H1 (cell line): ENCODE measurements around the gene SH3PXD2A. TPM values are rescaled to one million over a fixed set of nuclear protein-coding genes. Genes with fewer than 3 reads are reported as not detected.
A peak's percentile ranks its signal among the peaks of the same experiment; 100 is the strongest.

Source experiments
- CTCF ChIA-PET: fragments of 300-600 bp; sonication (Branson Sonifier 250); formaldehyde crosslinking; loops from one replicate; lab custom pipeline; 2021; ENCODE audit not compliant: partially characterized antibody; lab: Charles Lee
- POLR2A ChIA-PET: fragments of 300-600 bp; sonication (Branson Sonifier 250); formaldehyde crosslinking; loops from one replicate; lab custom pipeline; 2021; ENCODE audit warnings: inconsistent platforms; ENCODE audit not compliant: partially characterized antibody; lab: Charles Lee
- DNase-seq, 2 experiments: peaks; one replicate each; pipeline versions ENCODE4 v3.0.0 to v3.0.0-alpha.2; 2010 to 2022; ENCODE audit warnings: low spot score in 2 of 2, low read depth in 1 of 2, mixed read lengths in 1 of 2
- FAIRE-seq: peaks from 2 replicates; lab custom pipeline; 2011; peaks lifted over from hg19 to GRCh38; lab: Jason Lieb, UNC
- H2AFZ ChIP-seq: 2 replicates; pipeline ENCODE4 v1.8.1; 2012; ENCODE audit warnings: low read length, inconsistent platforms
- H2AK5ac ChIP-seq: 2 replicates; pipeline ENCODE4 v1.6.1; 2013; ENCODE audit warnings: low read depth, low read length
- H2BK120ac ChIP-seq: replicated peaks from 2 replicates; pipeline ENCODE3; 2013; ENCODE audit warnings: low read depth, low read length, inconsistent platforms
- H2BK12ac ChIP-seq: 2 replicates; pipeline ENCODE4 v1.6.1; 2013; ENCODE audit warnings: low read depth, low read length
- H2BK15ac ChIP-seq: 2 replicates; pipeline ENCODE4 v1.6.1; 2013; ENCODE audit warnings: low read length
- H2BK20ac ChIP-seq: 2 replicates; pipeline ENCODE4 v1.6.1; 2013; ENCODE audit warnings: low read length
- H2BK5ac ChIP-seq: 2 replicates; pipeline ENCODE4 v1.6.1; 2013; ENCODE audit warnings: low read depth, low read length
- H3K14ac ChIP-seq: 2 replicates; pipeline ENCODE4 v1.6.1; 2013; ENCODE audit warnings: inconsistent platforms; ENCODE audit not compliant: insufficient read length
- H3K18ac ChIP-seq: 2 replicates; pipeline ENCODE4 v1.6.1; 2013; ENCODE audit warnings: low read length; ENCODE audit errors: extremely low read depth
- H3K23ac ChIP-seq: 2 replicates; pipeline ENCODE4 v1.6.1; 2013; ENCODE audit warnings: inconsistent platforms; ENCODE audit not compliant: insufficient read length
- H3K23me2 ChIP-seq: 2 replicates; pipeline ENCODE4 v1.6.1; 2013; ENCODE audit warnings: low read depth, low read length
- H3K27ac ChIP-seq: 2 replicates; pipeline ENCODE4 v1.6.1; 2011; ENCODE audit warnings: low read depth, low read length, inconsistent platforms
- H3K27me3 ChIP-seq, 4 experiments: replicated peaks in 1 of 4; 1 replicate in 1 of 4; 2 replicates in 3 of 4; pipeline versions ENCODE4 v1.6.1 to v1.8.1; 2011 to 2013; ENCODE audit warnings: low read length in 3 of 4, mild to moderate bottlenecking in 3 of 4, inconsistent platforms in 2 of 4, mixed read lengths in 2 of 4, moderate library complexity in 1 of 4; ENCODE audit not compliant: control insufficient read depth in 3 of 4, insufficient read depth in 3 of 4; ENCODE audit errors: extremely low read depth in 1 of 4
- H3K36me3 ChIP-seq, 4 experiments: 2 replicates each; pipeline versions ENCODE4 v1.6.1 to v1.8.1; 2011 to 2013; ENCODE audit warnings: mild to moderate bottlenecking in 4 of 4, low read length in 3 of 4, moderate library complexity in 2 of 4, control low read depth in 1 of 4, inconsistent platforms in 1 of 4; ENCODE audit not compliant: insufficient read depth in 4 of 4, control insufficient read depth in 2 of 4
- H3K4ac ChIP-seq: replicated peaks from 2 replicates; pipeline ENCODE3; 2013; ENCODE audit warnings: low read length, low read depth, mixed read lengths, inconsistent platforms; ENCODE audit not compliant: insufficient read length
- H3K4me1 ChIP-seq, 4 experiments: replicated peaks in 1 of 4; 1 replicate in 1 of 4; 2 replicates in 3 of 4; pipeline versions ENCODE4 v1.6.1 to v1.8.1; 2011 to 2013; ENCODE audit warnings: low read length in 3 of 4, inconsistent platforms in 2 of 4, mixed read lengths in 1 of 4; ENCODE audit not compliant: insufficient read depth in 4 of 4, control insufficient read depth in 3 of 4
- H3K4me2 ChIP-seq, 2 experiments: 2 replicates each; pipeline versions ENCODE4 v1.6.1 to v1.8.1; 2011 to 2013; ENCODE audit warnings: low read depth in 2 of 2, low read length in 2 of 2, control low read depth in 1 of 2, inconsistent platforms in 1 of 2, mild to moderate bottlenecking in 1 of 2; ENCODE audit not compliant: insufficient read depth in 1 of 2
- H3K4me3 ChIP-seq, 4 experiments: fragments of 200-600, 300-600 bp in 1 of 4; sonication (generic), shearing (Covaris generic), sonication (Bioruptor Twin) in 1 of 4; 2 replicates each; pipeline versions ENCODE4 v1.5.1 to v1.8.1; 2011 to 2016; ENCODE audit warnings: low read length in 4 of 4, low read depth in 3 of 4, control low read depth in 2 of 4, inconsistent platforms in 2 of 4, mild to moderate bottlenecking in 2 of 4, mixed read lengths in 1 of 4, moderate library complexity in 1 of 4; ENCODE audit not compliant: insufficient read depth in 2 of 4; ENCODE audit errors: extremely low read depth in 1 of 4
- H3K56ac ChIP-seq: replicated peaks from 2 replicates; pipeline ENCODE3; 2013; ENCODE audit warnings: low read depth, mild to moderate bottlenecking, mixed read lengths, low read length, inconsistent platforms; ENCODE audit not compliant: insufficient read length
- H3K79me1 ChIP-seq: 2 replicates; pipeline ENCODE4 v1.6.1; 2013; ENCODE audit warnings: low read depth, low read length, control low read depth
- H3K79me2 ChIP-seq, 2 experiments: 2 replicates each; pipeline versions ENCODE4 v1.6.1 to v1.8.1; 2012 to 2013; ENCODE audit warnings: low read length in 2 of 2, mild to moderate bottlenecking in 2 of 2, inconsistent platforms in 1 of 2; ENCODE audit not compliant: insufficient read depth in 2 of 2, control insufficient read depth in 1 of 2
- H3K9ac ChIP-seq, 4 experiments: replicated peaks in 1 of 4; 1 replicate in 1 of 4; 2 replicates in 3 of 4; pipeline versions ENCODE4 v1.6.1 to v1.8.1; 2011 to 2013; ENCODE audit warnings: low read depth in 3 of 4, low read length in 3 of 4, control low read depth in 2 of 4, mild to moderate bottlenecking in 2 of 4, moderate library complexity in 2 of 4, inconsistent platforms in 1 of 4; ENCODE audit errors: extremely low read depth in 1 of 4
- H3K9me3 ChIP-seq, 2 experiments: 2 replicates each; pipeline versions ENCODE4 v1.6.1 to v1.8.1; 2012 to 2013; ENCODE audit warnings: mild to moderate bottlenecking in 2 of 2, moderate library complexity in 2 of 2, control low read depth in 1 of 2, inconsistent platforms in 1 of 2, low read depth in 1 of 2, low read length in 1 of 2, mixed read lengths in 1 of 2; ENCODE audit not compliant: insufficient read depth in 2 of 2
- H4K20me1 ChIP-seq, 2 experiments: replicated peaks in 1 of 2; 2 replicates each; pipeline versions ENCODE3 to v1.8.1; 2011 to 2013; ENCODE audit warnings: inconsistent platforms in 2 of 2, low read length in 2 of 2, mild to moderate bottlenecking in 1 of 2; ENCODE audit not compliant: insufficient read depth in 2 of 2, control insufficient read depth in 1 of 2
- H4K5ac ChIP-seq: 2 replicates; pipeline ENCODE4 v1.6.1; 2013; ENCODE audit warnings: low read length, low read depth, mixed read lengths, inconsistent platforms; ENCODE audit not compliant: insufficient read length
- H4K8ac ChIP-seq: 2 replicates; pipeline ENCODE4 v1.8.0; 2013; ENCODE audit warnings: mild to moderate bottlenecking, moderate library complexity, low read length, inconsistent platforms; ENCODE audit not compliant: insufficient read depth; ENCODE audit errors: extremely low read depth
- H4K91ac ChIP-seq: replicated peaks from 2 replicates; pipeline ENCODE3; 2013; ENCODE audit warnings: low read length, mixed read lengths, inconsistent platforms; ENCODE audit not compliant: insufficient read length
- HDAC2 ChIP-seq, 2 experiments: fragments of 300-600 bp in 1 of 2; sonication (generic) in 1 of 2; IDR thresholded peaks; 2 replicates each; pipeline ENCODE4 v1.6.1; 2011 to 2012; ENCODE audit warnings: low read depth in 2 of 2, low read length in 2 of 2, mild to moderate bottlenecking in 2 of 2, moderate library complexity in 2 of 2, borderline replicate concordance in 1 of 2, inconsistent platforms in 1 of 2
- RNF2 ChIP-seq: fragments of 200-900, 300-1000 bp; sonication (generic); IDR thresholded peaks from 2 replicates; pipeline ENCODE4 v1.7.1; 2016; ENCODE audit warnings: borderline replicate concordance, low read depth, mild to moderate bottlenecking, antibody characterized with exemption, low read length; ENCODE audit not compliant: poor library complexity, severe bottlenecking; ENCODE audit errors: missing control alignments
- RXRA ChIP-seq: IDR thresholded peaks from 2 replicates; pipeline ENCODE4 v1.6.1; 2011; ENCODE audit warnings: low read depth, mild to moderate bottlenecking, low read length, moderate library complexity; ENCODE audit not compliant: insufficient read depth
- TEAD4 ChIP-seq: IDR thresholded peaks from 2 replicates; pipeline ENCODE4 v1.6.1; 2012; ENCODE audit warnings: low read depth, low read length, inconsistent platforms, mixed read lengths
- WGBS, 2 experiments: shearing (Covaris generic) in 1 of 2; methylation state at CpG; one replicate each; pipeline versions ENCODE4 v1.1.6 to v1.1.7; 2013 to 2015; ENCODE audit warnings: low lambda C conversion rate in 2 of 2, mixed read lengths in 2 of 2, inconsistent platforms in 1 of 2, low coverage in 1 of 2, missing lambda C conversion rate in 1 of 2; ENCODE audit not compliant: insufficient replicate concordance in 2 of 2, insufficient coverage in 1 of 2, insufficient read length in 1 of 2; ENCODE audit errors: extremely low coverage in 1 of 2, missing lambda C conversion rate in 1 of 2; 5-methylcytosine and 5-hydroxymethylcytosine counted together
- polyA plus RNA-seq, 7 experiments: library from polyadenylated mRNA; depleted of rRNA in 3 of 7; stranded (reverse) in 5 of 7; unstranded in 2 of 7; fragments of >200 nt in 5 of 7; fragments of 200-250 nt in 2 of 7; gene quantifications; 1 replicate in 5 of 7; 2 replicates in 1 of 7; 4 replicates in 1 of 7; pipeline versions ENCODE4 v1.2.1 to v1.2.3, GENCODE V29; 2011 to 2013; ENCODE audit warnings: missing spikeins in 2 of 7, mixed read lengths in 2 of 7
- total RNA-seq: library from RNA; stranded (reverse); fragmentation: NEBNext Ultra II Directional; extraction: Animal tissue kit (Norgen Biotek cat#: 25700); gene quantifications from 2 replicates; pipeline ENCODE4 v1.2.1, GENCODE V29; 2021

The SH3PXD2A gene
- total and polyA plus RNA-seq, 2 of the 8 experiments (the other 6 are each of a cell fraction or from before 2014, with no cell fraction given), result 5.4 to 16.3 TPM

- Histone ChIP-seq H2BK15ac (no peak overlapping the region), H3K56ac (no peak overlapping the region), H4K91ac (no peak overlapping the region), H2BK5ac (no peak overlapping the region), H3K79me1 (no peaks in the 10 kb centered on the region), H2BK12ac (0 out of 2 replicates have a peak overlapping the region, but pooled peaks have one; percentile 29), H3K23ac (no peak overlapping the region), H3K14ac (no peak overlapping the region), H3K27ac (no peak overlapping the region), H2BK120ac (no peak overlapping the region), H3K4me2 (no peak overlapping the region), H3K27me3 (no peaks in the 10 kb centered on the region; a peak in 2 of 7 replicates), H4K8ac (peak overlapping the region; percentile 32; the same call in 1 of the 2 replicates), H3K9me3 (no peaks in the 10 kb centered on the region; a peak in 1 of 4 replicates), H3K4ac (no peak overlapping the region), H3K9ac (no peak overlapping the region), H3K23me2 (no peaks in the 10 kb centered on the region), H4K5ac (no peak overlapping the region), H2AK5ac (peak overlapping the region; percentile 56; the same call in 1 of the 2 replicates), H2BK20ac (no peak overlapping the region), H3K79me2 (no peaks in the 10 kb centered on the region), H4K20me1 (peaks cover 0 to 2% of the 10 kb centered on the region in 2 experiments), H3K18ac (no peak overlapping the region), H3K4me3 (no peak overlapping the region), H2AFZ (no peak overlapping the region), H3K4me1 (no peaks in the 10 kb centered on the region; a peak in 1 of 7 replicates), H3K36me3 (no peaks in the 10 kb centered on the region)
- 73% methylated on average over 7 of the region's 7 CpGs; no CpG with 5 or more reads in 1 of the 2 experiments for WGBS, 2 experiments
- DNase-seq, result no peak
- ChIA-PET POLR2A (interaction anchor here (0.9 kb wide), 1 partner anchor 21 kb away, joined by 3 read pairs; no protein-coding TSS in a partner anchor), CTCF (interaction anchor here (0.7 to 8.0 kb wide), 55 partner anchors 9 to 464 kb away, joined by 3 to 134 read pairs (median 5); partner anchors contain the start of genes CALHM1, CALHM3 and NEURL1)
- no peak for FAIRE-seq
- TF ChIP-seq TEAD4 (0 out of 2 replicates have a peak, but pooled peaks have one; percentile 5), RNF2 (no peak), RXRA (no peak), HDAC2 (IDR thresholded peaks at IDR 0.05; ENCODE audit: borderline replicate concordance in 1 of 2, low read depth in 2 of 2, low read length in 2 of 2) (no peak)
Measured at GRCh38 chr10:103564116-103564501, 291.3 kb downstream of the SH3PXD2A start.
